NCI-H2227 treated with DMSO at 0.1 percent for 48 hours (cell line): Measurements from ENCODE around the gene SMARCAD1.
"Not testable (repeated sequence)": the region's sequence is repeated elsewhere in the genome, so short reads cannot be mapped to it uniquely, and the experiment has no call there.

ENCODE experiments used
- DNase-seq: peaks from one replicate; lab custom pipeline; 2025; lab: John Stamatoyannopoulos, UW

The SMARCAD1 gene

DNA sequence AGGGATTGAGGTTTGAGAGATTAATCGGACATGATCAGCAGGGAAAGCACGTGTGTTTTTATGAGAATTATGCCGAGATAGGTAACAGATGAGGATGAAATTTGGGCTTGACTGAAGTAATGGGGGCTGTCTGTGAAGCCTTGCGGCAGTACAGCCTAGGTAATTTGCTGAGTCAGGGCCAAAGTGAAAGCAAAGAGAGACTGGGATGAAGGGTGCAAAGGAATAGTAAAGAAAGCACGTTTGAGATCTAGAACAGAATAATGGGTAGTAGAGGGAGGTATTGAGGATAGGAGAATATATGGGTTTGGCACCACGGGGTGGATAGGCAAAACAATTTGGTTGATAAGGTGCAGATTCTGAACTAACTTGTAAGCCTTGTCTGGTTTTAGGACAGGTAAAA is 87.8 kb downstream of the SMARCAD1 start:
- not testable (repeated sequence) for DNase-seq

DNA sequence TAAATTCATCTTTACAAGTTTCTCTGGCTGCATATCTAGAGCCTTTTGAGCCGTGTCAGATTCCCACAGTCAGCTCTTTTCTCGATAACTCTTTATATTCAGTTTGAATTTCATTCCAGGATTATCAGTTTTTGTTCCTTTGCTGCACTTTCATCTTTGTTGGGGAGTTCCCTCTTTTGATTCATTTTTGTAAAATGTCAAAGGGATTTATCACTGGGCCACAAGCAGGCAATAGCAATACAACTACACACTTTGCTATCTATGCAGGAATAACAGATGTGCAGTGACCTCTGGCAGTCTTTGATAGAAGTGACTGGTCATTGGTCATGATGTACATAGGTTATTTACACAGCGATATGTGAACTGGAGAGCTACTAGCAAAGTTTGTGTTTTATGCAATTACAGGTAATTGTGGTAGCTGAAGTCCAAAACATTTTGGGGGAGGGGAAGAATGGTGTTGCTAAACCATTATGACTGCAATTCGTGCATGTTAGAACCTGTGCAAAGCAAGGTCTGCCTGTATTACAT is 91.1 kb downstream of the SMARCAD1 start:
- DNase-seq, result no peak

DNA sequence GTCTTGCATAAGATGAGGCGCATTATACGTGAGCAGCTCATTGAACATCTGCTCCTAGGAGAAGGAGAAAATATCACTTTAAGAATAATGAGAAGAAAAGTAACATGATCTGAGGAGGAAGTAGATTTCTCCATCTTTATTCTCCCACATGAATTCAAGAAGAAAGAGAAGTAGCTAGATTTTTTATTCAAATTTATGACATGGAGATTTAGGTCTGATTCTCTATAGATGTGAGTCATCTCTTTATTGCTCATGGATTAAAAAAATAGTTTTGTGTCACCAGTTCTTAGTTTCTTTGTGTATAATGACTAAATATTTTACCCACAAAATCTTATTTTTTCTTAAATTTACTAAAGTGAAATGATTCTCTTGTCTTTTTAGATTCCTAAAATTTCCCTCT is 94.5 kb downstream of the SMARCAD1 start:
- DNase-seq, result no peak

DNA sequence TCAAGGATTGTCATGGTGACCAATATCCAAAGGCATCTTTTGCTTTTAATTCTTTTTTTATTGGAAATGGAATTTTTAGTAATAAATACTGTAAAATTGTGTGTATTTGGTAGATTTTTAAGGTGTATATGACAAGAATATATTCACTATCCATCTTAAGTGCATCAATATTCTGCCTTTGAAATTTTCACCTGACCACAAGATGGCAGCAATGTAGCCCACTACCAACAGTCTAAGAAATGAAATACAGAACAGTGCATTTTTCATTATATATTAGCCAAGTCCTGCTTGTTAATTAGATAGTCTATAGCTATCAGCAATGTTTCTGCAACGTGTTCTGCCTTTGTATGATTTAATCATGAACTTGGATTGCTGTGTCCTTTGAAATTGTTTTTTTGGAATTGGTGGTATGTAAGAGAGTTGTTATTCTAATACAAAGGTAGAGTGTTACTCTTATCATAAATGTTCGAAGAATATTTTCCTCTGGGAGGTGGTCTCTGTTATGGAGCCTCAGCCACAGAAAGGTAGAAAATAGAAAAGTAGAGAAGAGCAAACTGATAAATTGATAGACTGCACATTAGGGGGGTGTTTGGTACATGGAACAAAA is 96.8 kb downstream of the SMARCAD1 start:
- DNase-seq, result no peak

DNA sequence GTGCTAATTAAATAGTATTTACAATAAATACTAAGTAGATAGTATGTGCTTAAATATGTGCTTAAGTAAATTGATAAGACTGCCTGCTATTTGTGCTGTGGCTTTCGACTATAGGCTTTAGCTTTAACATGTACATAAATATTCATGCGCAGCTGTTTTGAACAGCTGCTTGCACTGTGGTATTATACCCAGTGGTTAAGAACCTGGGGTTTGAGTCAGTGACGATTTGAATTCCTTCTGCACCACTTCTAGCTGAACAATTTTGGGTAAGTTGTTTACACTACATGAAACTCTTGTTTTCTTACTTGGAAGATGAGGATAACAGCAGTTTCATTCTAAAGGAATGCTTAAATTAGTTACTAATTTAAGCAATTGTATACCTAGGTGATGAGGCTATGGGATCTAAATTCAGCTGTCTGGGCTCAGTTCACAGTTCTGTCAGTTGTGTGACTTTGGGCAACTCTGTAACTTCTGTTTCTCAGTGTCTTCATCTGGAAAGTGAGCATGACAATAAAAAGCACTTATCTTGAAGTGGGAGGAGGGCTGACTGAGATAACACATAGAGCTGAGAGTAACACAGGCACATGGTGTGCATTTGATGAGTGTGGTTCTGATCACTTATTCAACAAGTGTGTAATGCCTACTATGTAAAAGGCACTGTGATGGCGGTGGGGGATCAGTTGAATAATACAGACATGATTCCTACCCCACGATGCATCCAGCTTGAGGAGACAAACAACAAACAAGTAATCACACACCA is 98.0 kb downstream of the SMARCAD1 start:
- no peak for DNase-seq

DNA sequence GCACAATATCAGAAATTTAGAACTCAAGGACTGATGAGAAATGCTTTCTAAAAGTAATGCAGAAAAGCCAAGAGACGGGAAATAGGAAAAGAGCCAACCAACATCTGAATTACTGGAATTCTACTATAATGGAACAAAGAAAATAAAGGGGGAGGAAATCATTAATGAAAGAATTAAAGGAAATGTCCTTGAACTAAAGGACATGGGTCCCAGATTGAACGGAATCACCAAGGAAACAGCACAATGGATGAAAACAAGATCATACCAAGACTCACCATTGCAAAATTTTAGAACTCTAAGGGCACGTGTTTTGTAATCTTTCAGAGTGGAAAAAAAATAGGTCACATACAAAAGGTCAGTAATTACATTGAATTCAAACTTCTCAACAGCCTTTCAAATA is 99.0 kb downstream of the SMARCAD1 start:
- no peak for DNase-seq

- no peak for DNase-seq
These were observed 99.7 kb downstream of the SMARCAD1 start for GRCh38 chr4:94307231-94307871.

- not testable (repeated sequence) for DNase-seq
These were observed 112.3 kb downstream of the SMARCAD1 start for GRCh38 chr4:94319927-94320326.

- DNase-seq, result no peak
These were observed 118.2 kb downstream of the SMARCAD1 start for GRCh38 chr4:94325835-94326234.

DNA sequence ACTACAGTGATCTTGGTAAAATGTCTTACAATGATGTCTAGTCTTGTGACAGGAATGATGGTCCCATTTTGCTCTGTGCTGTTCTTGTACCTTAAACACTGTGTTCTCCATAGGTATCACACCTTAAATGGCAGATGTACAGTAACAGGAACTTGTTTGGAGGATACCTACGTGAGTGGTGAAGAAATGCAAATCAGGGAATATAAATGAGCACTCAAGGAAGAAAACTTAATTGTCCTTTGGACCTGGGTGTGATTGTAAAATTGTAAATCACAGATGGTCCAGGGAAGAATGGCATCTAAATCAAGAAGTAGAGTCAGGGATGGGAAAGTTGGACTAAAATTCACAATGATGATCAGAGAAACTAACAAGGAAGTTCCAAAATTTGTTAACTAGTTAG is 122.3 kb downstream of the SMARCAD1 start:
- no peak for DNase-seq

DNA sequence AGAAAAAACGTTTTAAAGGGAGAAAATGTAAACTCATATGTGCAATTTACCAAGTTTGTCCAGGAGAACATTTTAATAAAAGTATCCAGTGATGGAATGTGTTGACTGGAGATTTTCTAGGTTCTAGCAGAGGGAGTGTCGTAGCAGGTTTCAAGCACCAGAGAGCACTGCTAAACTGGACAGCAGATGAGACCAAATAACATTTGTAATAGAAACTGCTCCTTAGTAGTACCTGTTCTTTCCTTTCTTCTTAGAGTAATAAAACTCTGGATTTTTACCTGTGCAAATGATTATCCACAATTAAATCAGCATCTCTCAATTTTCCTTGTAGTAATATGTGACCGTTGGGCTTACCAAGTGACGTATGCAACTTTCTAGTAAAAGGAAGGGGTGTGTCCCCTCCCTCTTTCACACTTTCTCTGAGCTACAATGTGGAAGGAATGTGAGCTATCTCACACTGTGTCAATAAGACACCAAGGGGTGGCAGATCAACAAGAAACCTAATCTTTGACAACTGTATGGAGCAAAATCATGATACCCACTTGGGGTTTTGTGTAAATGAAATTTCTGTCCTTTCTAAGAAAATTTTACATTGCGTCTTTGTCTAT is 125.4 kb downstream of the SMARCAD1 start:
- no peak for DNase-seq

- DNase-seq, result no peak
These were observed 126.2 kb downstream of the SMARCAD1 start for GRCh38 chr4:94333866-94334265.

- DNase-seq, result no peak
These were observed 126.8 kb downstream of the SMARCAD1 start for GRCh38 chr4:94334476-94334875.

- DNase-seq, result no peak
These were observed 127.3 kb downstream of the SMARCAD1 start for GRCh38 chr4:94334962-94335361.

GRCh38 chr4:94336303-94336702 is 128.6 kb downstream of the SMARCAD1 start:
- DNase-seq, result no peak

GRCh38 chr4:94336791-94337190 is 129.1 kb downstream of the SMARCAD1 start:
- not testable (repeated sequence) for DNase-seq

DNA sequence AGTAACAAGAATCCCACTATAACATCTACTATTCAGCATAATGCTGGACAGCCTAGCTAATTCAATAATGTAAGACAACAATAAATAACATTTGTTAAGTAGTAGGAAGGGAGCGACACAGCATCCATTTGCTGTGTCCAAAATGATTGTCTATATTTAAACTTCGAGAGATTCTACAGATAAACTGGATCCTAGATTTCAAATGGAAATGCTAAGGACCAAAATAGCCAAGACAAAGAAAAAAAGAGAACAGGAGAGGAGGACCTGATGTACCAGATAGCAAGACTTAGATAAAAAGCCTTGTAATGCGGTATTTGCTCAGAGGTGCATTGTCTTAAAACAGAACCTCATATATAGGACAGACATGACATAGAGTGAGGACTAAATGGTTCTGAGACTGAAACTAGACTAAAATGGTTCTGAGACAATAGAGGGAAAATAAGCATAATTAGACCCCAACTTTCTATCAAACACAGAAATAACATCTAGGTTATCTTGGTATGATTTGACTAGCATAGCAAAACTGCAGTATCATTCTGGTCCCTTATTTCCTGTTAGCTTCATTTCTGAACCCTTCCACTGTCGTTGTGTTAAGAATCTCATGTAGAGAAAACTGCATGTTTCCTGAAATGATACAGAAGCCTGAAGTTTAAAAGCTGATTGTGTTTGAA is 131.2 kb downstream of the SMARCAD1 start:
- no peak for DNase-seq

GRCh38 chr4:94339779-94340178 is 132.1 kb downstream of the SMARCAD1 start:
- DNase-seq, result no peak
